ACC112 (cell line): ENCODE results near the gene RBM19.

ENCODE experiments used
- H2AFZ ChIP-seq: fragments of 200-600 bp; sonication (generic); one replicate; pipeline ENCODE4 v1.6.0; 2017; ENCODE audit warnings: antibody characterized with exemption, low read length; ENCODE audit not compliant: unreplicated experiment
- H3K27ac ChIP-seq: fragments of 200-600 bp; sonication (generic); 2 replicates; pipeline ENCODE4 v1.5.1; 2014; ENCODE audit warnings: low read depth, mild to moderate bottlenecking, antibody characterized with exemption, low read length, moderate library complexity
- H3K27me3 ChIP-seq: fragments of 200-600 bp; sonication (generic); 2 replicates; pipeline ENCODE4 v1.6.1; 2014; ENCODE audit warnings: mild to moderate bottlenecking, antibody characterized with exemption, low read length, moderate library complexity, mixed read lengths; ENCODE audit not compliant: insufficient read depth
- H3K36me3 ChIP-seq: fragments of 200-600 bp; sonication (generic); 2 replicates; pipeline ENCODE4 v1.6.1; 2016; ENCODE audit warnings: mild to moderate bottlenecking, antibody characterized with exemption, low read length, moderate library complexity, mixed read lengths; ENCODE audit not compliant: insufficient read depth
- H3K4me1 ChIP-seq: fragments of 200-600 bp; sonication (generic); one replicate; pipeline ENCODE4 v1.6.1; 2016; ENCODE audit warnings: low read length, mixed read lengths; ENCODE audit not compliant: insufficient read depth, unreplicated experiment, control insufficient read depth
- H3K4me3 ChIP-seq: fragments of 200-600 bp; sonication (generic); 2 replicates; pipeline ENCODE4 v1.5.1; 2014; ENCODE audit warnings: mild to moderate bottlenecking, low read depth, low read length
- H3K79me2 ChIP-seq: fragments of 200-600 bp; sonication (generic); one replicate; pipeline ENCODE4 v1.6.0; 2016; ENCODE audit warnings: low read length; ENCODE audit not compliant: control insufficient read depth, unreplicated experiment, insufficient read depth

The RBM19 gene

GRCh38 chr12:113954547-113954946, 11.6 kb downstream of the RBM19 start:
- Histone ChIP-seq H3K79me2 (no peaks in the 10 kb centered on the region), H3K4me3 (no peak overlapping the region), H3K36me3 (peaks cover 10% of the 10 kb centered on the region; the same call in 1 of the 2 replicates), H2AFZ (no peak overlapping the region), H3K27ac (no peak overlapping the region), H3K4me1 (no peaks in the 10 kb centered on the region), H3K27me3 (no peaks in the 10 kb centered on the region)

DNA sequence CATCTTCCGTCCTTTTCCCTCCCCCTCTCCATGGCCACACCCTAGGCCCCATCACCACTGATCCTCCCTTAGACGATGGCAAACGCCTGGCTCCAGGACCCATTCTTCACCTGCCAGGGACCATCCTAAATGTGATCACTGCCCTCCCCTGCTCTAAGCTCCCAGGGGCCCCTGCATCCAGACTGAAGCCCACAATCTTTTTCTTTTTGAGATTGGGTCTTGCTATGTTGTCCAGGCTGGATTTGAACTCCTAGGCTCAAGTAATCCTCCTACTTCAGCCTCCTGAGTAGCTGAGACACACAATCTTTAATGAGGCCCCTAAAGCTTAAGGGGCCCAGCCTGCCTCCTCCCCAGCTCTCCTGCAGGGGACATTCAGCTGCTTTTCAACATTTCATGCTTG, 15.3 kb downstream of the RBM19 start:
- H3K79me2 ChIP-seq, result no peaks in the 10 kb centered on the region
- no peak overlapping the region for H3K4me3 ChIP-seq
- no peak overlapping the region for H3K27ac ChIP-seq
- H3K4me1 ChIP-seq, result no peaks in the 10 kb centered on the region
- no peaks in the 10 kb centered on the region for H3K27me3 ChIP-seq
- no peak overlapping the region for H2AFZ ChIP-seq
- peaks cover 8% of the 10 kb centered on the region; the same call in 1 of the 2 replicates for H3K36me3 ChIP-seq

DNA sequence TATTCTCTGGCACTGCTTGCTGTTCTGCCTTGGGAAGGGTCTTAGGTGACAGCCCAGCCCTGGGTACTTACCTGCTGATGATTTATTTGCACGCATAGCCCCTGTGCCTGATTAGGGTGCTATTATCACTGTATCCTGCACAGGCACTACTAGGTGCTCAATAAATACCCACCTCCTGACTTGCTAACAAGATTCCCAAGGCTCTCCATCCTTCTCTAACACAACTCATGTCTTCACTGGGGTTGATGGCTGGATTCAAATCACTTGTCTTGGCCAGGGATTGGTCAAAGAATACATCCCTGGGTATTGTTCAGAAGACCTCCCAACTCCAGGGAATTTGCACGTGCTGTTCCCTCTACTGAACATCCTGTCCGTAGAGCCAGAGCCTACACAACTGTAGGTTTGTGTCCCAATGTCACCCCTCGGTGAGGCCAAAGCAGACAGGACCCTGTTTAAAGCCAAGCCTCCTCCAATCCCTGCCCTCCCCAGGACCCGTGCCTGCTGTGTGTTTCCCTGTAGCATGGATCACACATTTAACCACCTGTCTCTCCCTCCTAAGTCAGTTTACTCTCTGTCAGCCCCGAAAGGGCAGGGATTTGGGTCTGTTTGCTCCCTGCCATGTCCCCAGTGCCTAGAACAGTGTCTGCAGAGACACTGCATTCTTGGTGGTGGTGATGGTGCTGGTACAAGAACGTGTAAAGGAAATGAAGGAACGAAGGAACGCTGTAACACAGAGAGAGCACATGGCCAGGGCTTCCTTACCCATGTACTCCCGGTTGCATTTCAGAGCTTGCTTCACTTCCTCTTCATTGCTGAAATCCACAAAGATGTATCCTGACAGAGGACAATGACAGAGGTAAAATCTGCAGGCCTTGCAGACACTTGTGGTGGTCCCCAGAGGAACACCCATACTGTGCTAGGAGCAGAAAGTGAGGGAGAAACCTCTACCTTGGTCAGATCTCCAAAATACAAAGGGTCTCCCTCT, 16.5 kb downstream of the RBM19 start:
- H3K4me3 ChIP-seq, result no peak overlapping the region
- H2AFZ ChIP-seq, result no peak overlapping the region
- H3K27ac ChIP-seq, result no peak overlapping the region
- H3K4me1 ChIP-seq, result no peaks in the 10 kb centered on the region
- H3K79me2 ChIP-seq, result no peaks in the 10 kb centered on the region
- no peaks in the 10 kb centered on the region for H3K27me3 ChIP-seq
- H3K36me3 ChIP-seq, result peaks cover 14% of the 10 kb centered on the region; the same call in 1 of the 2 replicates

GRCh38 chr12:113948151-113948914, 17.8 kb downstream of the RBM19 start:
- Histone ChIP-seq H3K27ac (no peak overlapping the region), H3K4me3 (no peak overlapping the region), H2AFZ (no peak overlapping the region), H3K27me3 (no peaks in the 10 kb centered on the region), H3K36me3 (peaks cover 14% of the 10 kb centered on the region; the same call in 1 of the 2 replicates), H3K79me2 (no peaks in the 10 kb centered on the region), H3K4me1 (no peaks in the 10 kb centered on the region)

DNA sequence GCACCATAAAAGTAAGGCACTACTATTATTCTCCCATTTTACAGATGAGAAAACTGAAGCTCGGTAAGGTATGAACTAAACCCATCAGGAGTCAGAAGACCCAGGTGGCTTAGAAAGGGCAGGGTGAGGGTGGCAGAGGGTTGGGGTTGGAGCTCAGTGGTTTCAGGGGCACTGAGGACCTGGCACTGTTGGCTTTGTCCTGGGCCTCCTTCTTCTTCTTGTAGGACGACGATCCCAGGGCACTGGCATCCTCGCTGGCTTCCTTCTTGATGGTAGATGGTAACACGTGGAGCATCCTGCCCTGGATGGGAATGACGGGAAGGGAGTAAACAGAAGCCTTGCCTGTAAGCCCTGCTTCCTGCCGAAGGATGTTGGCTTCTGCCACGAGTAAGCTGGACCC, 19.9 kb downstream of the RBM19 start:
- Histone ChIP-seq H3K79me2 (no peaks in the 10 kb centered on the region), H3K27ac (no peak overlapping the region), H3K4me1 (no peaks in the 10 kb centered on the region), H2AFZ (no peak overlapping the region), H3K36me3 (peaks cover 10% of the 10 kb centered on the region; the same call in 1 of the 2 replicates), H3K4me3 (no peak overlapping the region), H3K27me3 (no peaks in the 10 kb centered on the region)

DNA sequence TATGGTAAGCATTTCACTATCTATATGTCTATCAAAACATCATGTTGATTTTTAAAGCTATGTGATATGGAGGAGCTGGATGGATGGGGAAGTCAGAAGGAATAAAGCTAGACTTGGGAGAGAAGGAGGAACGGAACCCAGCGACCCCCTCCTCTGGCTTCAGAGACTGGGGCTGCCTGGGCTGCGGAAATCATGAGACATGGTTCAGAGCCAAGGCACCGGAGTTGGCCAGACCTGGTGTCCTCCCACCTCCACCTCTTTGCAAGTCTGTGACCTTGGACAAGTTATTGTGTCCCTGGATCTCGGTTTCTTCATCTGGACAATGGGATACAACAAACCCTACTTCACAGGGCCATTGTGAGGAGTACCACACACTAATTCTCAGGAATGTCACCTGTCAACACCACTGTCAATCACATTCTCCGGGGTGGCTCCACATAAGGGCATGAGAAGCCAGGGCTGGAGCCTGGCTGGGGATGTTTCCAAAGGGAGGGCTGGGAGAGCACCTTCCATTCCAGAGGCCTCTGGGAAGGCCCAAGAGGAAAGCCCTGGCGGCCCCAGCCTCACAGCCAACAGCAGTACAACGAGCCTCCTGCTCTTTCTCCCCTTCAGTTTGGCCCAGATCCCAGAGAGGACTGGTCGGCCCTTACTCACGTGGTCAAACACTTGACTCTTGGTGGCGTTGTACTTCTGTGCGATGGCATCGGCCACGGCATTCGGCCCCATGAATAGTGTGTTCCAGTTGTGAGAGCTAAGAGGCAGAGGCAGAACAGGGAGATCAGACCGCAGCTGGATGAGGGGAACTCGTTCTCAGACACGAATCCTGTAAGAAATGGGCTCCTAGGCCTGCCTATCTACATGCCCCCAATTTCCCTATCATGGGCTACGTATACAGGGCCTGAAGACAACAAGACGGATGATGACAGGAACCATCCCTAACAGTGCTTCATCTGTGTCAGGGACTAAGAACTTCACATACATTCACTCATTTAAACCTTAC, 20.7 kb downstream of the RBM19 start:
- Histone ChIP-seq H3K79me2 (no peaks in the 10 kb centered on the region), H2AFZ (no peak overlapping the region), H3K27me3 (no peaks in the 10 kb centered on the region), H3K4me1 (no peaks in the 10 kb centered on the region), H3K36me3 (peaks cover 15% of the 10 kb centered on the region), H3K4me3 (no peak overlapping the region), H3K27ac (no peak overlapping the region)

GRCh38 chr12:113942209-113942608, 23.9 kb downstream of the RBM19 start:
- Histone ChIP-seq H3K27ac (no peak overlapping the region), H3K4me1 (no peaks in the 10 kb centered on the region), H3K4me3 (no peak overlapping the region), H3K79me2 (no peaks in the 10 kb centered on the region), H3K36me3 (peaks cover 13% of the 10 kb centered on the region), H2AFZ (no peak overlapping the region), H3K27me3 (no peaks in the 10 kb centered on the region)

DNA sequence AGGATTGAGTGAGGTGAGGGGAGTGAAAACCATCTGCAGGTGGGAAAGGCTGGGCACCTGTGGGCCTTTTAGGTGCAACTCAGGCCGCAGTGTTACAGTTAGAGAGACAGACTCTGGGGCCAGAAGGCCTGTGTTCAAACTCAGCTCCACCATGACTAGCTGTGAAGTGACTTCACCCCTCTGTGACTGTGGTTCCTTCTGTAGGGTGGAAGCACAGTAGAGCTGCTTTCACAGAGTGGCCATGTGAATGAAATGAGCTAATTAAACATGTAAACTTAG, 25.0 kb downstream of the RBM19 start:
- H2AFZ ChIP-seq, result no peak overlapping the region
- H3K36me3 ChIP-seq, result peaks cover 16% of the 10 kb centered on the region
- no peaks in the 10 kb centered on the region for H3K79me2 ChIP-seq
- H3K4me1 ChIP-seq, result no peaks in the 10 kb centered on the region
- no peak overlapping the region for H3K27ac ChIP-seq
- H3K4me3 ChIP-seq, result no peak overlapping the region
- no peaks in the 10 kb centered on the region for H3K27me3 ChIP-seq

DNA sequence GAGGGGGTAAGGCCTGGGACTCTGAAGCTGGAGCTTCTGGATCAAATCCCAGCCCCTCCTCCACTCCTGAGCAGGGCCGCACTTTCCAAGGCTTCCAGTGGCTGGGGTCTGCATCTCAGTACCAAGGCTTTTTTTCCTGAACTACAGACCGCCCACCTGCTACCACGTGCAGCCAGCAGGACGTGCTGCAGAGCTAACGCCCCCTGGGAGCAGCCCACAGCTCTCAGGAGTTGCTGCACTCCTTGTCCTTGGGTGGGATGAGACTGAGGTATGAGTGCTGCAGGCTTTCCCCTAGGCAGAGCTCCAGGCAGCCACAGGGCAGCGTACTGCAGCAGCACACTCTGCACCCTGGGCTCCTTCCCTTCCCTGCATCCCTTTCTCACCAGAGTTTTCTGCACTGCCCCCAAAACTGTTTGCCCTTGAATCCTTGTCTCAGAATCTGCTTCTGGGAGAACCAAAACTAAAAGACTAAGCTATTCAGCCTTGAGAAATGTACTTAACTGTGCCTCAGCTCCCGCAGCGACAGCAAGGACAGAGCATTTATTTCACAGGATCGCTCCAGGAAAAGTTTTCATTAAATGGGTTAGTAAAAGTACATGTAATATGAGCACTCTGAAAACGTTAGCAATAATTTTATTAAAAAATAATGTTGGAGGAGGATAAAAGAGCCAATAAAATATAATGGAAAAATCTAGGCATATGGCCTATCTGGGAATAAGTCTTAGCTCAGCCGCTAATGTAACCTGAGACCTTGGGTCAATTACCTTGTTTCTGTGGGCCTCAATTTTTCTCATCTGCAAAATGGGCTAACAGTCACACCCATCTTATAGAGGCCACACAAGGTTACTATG, 25.5 kb downstream of the RBM19 start:
- no peaks in the 10 kb centered on the region for H3K27me3 ChIP-seq
- no peak overlapping the region for H3K4me3 ChIP-seq
- peaks cover 12% of the 10 kb centered on the region for H3K36me3 ChIP-seq
- no peak overlapping the region for H2AFZ ChIP-seq
- no peaks in the 10 kb centered on the region for H3K79me2 ChIP-seq
- H3K27ac ChIP-seq, result no peak overlapping the region
- no peaks in the 10 kb centered on the region for H3K4me1 ChIP-seq
